ENCODE data around the gene PHLDA1.

The PHLDA1 gene

DNA sequence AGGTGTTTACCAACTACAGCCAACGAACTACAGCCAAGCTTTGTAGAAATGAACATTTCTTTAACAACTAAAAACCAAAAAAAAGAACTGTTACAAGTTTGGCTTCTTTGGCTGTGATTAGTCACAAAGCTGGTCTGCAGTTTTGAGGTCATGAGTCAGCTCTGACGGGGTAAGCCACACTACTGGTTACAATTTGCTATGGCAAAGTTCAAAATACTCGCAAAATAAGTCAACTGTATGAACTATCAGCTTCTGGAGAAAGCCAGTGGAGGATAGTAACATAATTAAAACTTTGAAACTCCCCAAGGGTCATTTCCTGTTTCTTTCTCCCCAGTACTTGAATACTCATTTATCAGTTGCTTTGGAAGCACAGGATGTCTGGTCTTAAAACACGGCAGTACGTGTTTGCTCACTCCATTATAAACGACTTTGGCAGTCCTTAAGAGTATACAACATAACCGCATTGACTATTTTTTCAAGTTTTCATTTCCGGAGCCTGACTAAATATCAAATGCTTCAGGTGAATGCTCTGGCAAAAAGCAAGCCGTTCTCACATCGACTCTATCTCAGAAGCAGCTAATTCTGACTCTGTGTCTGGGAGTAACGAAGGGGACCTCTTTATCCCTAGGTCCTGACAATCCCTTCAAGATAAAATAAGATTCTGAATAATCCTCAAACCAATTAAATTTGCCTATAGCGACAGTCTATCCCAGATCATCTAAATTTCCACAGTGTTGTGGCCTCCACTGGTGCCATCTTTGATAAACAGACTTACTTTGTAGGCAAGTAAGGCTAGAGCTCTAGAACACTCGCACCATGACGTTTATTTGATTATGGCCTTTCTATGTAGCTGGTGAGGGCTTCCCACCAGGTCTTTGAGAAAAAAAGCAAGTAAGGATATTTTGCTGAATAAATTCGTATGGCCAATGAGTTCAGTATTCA, 10.6 kb downstream of the PHLDA1 start:
- peak in 2 of 4 experiments; percentile 59 to 60 for DNase-seq (ENCODE audit: low read depth in 4 of 4, low spot score in 1 of 4)

DNA sequence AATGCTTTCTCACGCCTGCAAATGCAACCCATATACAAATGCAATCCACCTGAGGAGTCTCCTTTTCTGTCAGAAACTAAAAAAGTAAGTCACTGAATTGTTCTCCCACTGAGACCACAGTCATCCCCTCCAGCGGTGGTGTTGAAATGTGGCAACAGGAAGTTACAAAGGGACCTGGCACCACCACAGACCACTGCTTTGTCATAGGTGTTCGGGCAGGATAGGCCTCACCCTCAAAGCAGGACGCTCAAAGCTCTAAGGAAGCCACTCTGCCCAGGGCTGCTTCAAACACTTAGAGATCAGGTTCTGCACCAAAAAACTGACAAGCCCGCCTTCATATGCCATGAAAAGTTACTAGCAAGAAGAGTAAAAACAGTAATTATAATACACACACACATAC, 11.3 kb downstream of the PHLDA1 start:
- peak in 2 of 4 experiments; percentile 57 to 67 for DNase-seq (ENCODE audit: low read depth in 4 of 4, low spot score in 1 of 4)

GRCh38 chr12:76018672-76019071, 12.9 kb downstream of the PHLDA1 start:
- DNase-seq (ENCODE audit: low read depth in 4 of 4, low spot score in 1 of 4), result no peak

GRCh38 chr12:76018111-76018510, 13.5 kb downstream of the PHLDA1 start:
- no peak for DNase-seq (ENCODE audit: low read depth in 4 of 4, low spot score in 1 of 4)

- DNase-seq (ENCODE audit: low read depth in 4 of 4, low spot score in 1 of 4), result no peak
These were observed 17.6 kb downstream of the PHLDA1 start for GRCh38 chr12:76014007-76014406.

DNA sequence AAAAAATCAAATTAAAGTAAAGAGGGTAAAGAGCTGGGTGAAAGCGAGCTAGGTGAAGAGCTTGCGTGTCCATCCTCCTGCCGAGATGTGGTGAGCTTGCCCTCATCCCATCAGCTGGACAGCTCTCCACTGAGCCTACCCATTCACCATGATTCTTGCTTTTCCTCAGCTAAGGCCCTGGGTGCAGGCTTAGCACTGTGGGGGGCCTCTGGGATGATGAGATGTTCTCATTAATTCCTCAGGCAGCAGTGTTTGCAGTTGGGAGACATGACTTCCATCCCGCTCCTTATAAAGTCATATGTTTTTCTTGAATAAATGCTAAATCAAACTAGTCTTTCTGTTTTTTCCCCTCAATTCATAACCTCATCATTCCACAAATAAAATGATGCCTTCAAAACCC, 18.0 kb downstream of the PHLDA1 start:
- DNase-seq (ENCODE audit: low read depth in 4 of 4, low spot score in 1 of 4), result no peak

DNA sequence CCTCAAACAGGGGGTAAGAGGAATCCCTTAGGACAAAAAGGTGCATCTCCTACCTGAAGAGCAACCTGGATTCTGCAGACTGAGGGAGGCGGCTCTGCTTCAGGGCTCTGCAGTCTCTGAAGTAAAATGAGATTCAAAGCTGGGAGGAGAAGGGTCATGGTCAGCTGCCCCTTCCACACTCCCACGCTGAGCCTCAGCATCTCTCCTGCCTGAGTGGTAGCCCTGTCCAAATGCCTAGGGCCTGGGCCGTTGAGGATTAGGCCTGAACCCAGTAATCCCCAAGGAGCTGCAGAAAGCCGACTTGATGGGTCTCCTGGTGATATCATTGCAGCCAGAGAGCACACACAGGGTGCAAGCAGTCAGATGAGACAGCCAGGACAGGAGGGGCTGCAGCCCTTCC, 18.9 kb downstream of the PHLDA1 start:
- DNase-seq (ENCODE audit: low read depth in 4 of 4, low spot score in 1 of 4), result no peak

DNA sequence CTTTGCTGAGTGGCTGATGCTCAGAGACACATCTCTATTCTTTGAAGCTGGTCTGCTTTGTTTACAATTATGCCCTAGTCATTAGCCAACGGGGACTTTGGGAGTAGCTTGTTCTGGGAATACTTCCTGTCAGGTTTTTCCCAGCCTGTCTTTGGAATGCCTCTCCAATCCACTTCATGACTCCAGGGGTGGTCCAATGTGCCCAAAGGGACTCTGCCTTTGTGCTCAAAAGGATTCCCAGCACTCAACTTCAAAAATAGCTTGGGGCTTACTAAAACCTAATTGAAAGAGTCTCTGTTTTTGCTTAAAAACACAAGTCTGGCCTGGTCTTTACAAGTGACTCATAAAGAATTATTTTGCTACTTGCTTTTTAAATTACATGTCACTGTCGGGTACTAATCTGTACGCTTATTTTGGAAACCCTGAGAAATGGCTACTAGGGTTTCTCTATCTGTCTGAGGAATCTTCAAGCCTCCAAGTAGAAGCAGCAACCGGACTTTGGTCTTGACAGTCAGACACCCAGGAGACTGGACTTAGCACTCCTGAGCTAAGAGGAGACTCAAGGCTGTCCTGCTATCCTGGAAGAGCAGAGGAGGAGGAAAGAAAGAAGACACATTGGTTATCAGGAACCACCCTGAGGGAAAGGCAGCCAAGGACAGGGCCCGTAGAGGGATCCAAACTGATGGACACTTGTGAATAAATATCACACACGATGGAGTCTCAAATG, 20.7 kb downstream of the PHLDA1 start:
- DNase-seq (ENCODE audit: low read depth in 4 of 4, low spot score in 1 of 4), result no peak

GRCh38 chr12:76008428-76008827, 23.1 kb downstream of the PHLDA1 start:
- no peak for DNase-seq (ENCODE audit: low read depth in 4 of 4, low spot score in 1 of 4)

- no peak for DNase-seq (ENCODE audit: low read depth in 4 of 4, low spot score in 1 of 4)
These were observed 23.9 kb downstream of the PHLDA1 start for GRCh38 chr12:76007640-76008039.

DNA sequence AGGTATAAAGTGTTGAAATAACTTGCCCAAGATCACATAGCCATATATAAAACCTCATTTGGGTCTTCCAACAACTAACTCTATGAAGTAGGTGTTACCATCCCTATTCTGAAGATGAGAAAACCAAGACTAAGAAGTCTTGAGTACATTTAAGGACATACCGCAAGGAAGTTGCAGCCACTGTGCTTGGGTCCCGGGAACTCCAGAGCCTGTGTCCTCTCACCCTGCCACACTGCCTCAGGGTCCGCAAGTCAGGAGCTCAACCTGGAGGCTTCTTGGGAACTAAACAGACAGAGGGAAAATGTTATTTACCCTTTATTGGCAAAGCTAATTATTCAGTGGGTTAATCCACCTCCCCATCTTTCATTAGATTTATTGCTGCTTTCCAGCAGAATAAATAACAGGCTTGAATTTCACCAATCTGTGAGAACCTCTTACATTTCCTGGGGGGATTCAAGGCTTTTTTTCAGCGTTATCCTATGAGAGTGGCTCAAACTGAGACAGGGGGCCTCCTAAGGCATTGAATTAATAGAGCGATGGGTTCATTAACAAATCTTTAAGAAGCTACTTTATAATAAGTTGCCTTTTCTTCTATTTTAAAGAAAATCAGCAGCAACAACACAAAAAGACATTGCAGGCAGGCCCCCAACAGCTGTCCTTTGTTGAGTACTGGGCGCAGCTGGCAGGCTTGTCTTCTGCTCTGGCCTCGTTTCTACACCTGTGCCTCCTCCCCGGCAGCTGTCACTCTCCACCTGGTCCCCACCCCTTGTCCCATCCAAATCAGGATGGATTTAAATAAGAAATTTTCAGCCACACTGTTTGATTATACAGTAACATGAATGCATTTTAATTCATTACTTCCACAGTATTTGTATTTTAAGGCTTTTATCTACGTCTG, 25.3 kb downstream of the PHLDA1 start:
- no peak for DNase-seq (ENCODE audit: low read depth in 4 of 4, low spot score in 1 of 4)

DNA sequence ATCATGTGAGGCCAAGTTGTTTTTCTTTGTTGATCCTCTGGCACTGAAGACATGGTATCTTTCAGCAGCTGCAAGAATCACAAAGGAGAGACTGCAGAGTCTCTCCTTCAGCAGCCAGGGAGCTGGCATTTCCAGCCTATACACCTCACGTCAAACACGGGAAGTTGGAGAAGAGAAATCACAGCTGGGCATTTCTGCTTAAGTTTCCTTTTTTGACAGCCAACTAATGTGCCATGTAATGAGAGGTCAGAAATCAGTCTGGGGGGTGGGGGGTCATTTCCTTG, 28.3 kb downstream of the PHLDA1 start:
- DNase-seq (ENCODE audit: low read depth in 4 of 4, low spot score in 1 of 4), result no peak

- no peak for DNase-seq (ENCODE audit: low read depth in 4 of 4, low spot score in 1 of 4)
These were observed 28.8 kb downstream of the PHLDA1 start for GRCh38 chr12:76002598-76003354.

- no peak for DNase-seq (ENCODE audit: low read depth in 4 of 4, low spot score in 1 of 4)
These were observed 33.1 kb downstream of the PHLDA1 start for GRCh38 chr12:75998292-75999063.

GRCh38 chr12:75997658-75998057, 33.9 kb downstream of the PHLDA1 start:
- no peak for DNase-seq (ENCODE audit: low read depth in 4 of 4, low spot score in 1 of 4)

DNA sequence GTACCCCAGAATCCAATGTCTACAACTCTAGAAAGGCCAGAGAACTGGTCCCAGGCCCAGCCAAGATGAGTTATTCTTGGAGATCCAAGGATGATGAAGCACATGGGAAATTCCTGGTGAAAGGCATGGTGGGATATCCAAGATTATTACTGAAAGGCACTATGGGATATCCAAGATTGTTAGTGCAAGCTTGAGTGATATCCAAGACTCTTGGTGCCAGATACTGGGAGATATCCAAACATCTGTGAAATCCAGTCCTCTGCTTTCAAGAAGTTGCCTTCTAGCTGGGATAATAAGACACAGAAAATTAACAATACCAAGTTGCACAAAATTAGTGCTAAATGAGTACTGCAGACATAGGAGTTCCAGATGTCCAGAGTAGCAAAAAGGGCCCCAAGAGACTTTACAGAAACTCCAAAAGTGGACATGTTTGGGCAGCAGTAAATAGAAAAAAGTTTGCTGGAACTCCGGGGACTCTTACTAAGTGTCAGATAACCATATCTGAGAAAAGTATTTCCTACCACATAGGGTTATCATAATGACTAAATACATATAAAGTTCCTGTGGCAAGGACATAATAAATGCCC, 34.6 kb downstream of the PHLDA1 start:
- DNase-seq (ENCODE audit: low read depth in 4 of 4, low spot score in 1 of 4), result no peak

GRCh38 chr12:75995691-75996090, 35.9 kb downstream of the PHLDA1 start:
- no peak for DNase-seq (ENCODE audit: low read depth in 4 of 4, low spot score in 1 of 4)

GRCh38 chr12:75994069-75994740, 37.4 kb downstream of the PHLDA1 start:
- no peak for DNase-seq (ENCODE audit: low read depth in 4 of 4, low spot score in 1 of 4)

- DNase-seq (ENCODE audit: low read depth in 4 of 4, low spot score in 1 of 4), result no peak
These were observed 39.8 kb downstream of the PHLDA1 start for GRCh38 chr12:75991753-75992152.
